MM.1S (cell line): ENCODE data around the gene ABHD16A.

Source experiments
- EZH2phosphoT487 ChIP-seq: fragments of 300-600 bp; sonication (generic); IDR thresholded peaks from 2 replicates; pipeline ENCODE4 v1.6.1; 2018; ENCODE audit warnings: antibody characterized with exemption, low read length
- TF ChIP-seq, protein P1 (sequence below): fragments of 300-600 bp; sonication (generic); IDR thresholded peaks from 2 replicates; pipeline ENCODE4 v1.5.1; 2016; ENCODE audit warnings: antibody characterized with exemption, low read length, mixed read lengths

GRCh38 chr6:31645325-31645724, 57.8 kb downstream of the ABHD16A start:
- TF ChIP-seq, protein P1, sequence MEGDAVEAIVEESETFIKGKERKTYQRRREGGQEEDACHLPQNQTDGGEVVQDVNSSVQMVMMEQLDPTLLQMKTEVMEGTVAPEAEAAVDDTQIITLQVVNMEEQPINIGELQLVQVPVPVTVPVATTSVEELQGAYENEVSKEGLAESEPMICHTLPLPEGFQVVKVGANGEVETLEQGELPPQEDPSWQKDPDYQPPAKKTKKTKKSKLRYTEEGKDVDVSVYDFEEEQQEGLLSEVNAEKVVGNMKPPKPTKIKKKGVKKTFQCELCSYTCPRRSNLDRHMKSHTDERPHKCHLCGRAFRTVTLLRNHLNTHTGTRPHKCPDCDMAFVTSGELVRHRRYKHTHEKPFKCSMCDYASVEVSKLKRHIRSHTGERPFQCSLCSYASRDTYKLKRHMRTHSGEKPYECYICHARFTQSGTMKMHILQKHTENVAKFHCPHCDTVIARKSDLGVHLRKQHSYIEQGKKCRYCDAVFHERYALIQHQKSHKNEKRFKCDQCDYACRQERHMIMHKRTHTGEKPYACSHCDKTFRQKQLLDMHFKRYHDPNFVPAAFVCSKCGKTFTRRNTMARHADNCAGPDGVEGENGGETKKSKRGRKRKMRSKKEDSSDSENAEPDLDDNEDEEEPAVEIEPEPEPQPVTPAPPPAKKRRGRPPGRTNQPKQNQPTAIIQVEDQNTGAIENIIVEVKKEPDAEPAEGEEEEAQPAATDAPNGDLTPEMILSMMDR = no peak
- no peak for TF ChIP-seq EZH2phosphoT487
